ENCODE measurements around the gene RPP14.

RPP14 gene

GRCh38 chr3:58358808-58359207, 52.8 kb downstream of the RPP14 start:
- Histone ChIP-seq H3K9me2 (replicated peaks; ENCODE audit: insufficient read depth, low read length) (no peaks in the 10 kb centered on the region), H3K27me3 (replicated peaks; ENCODE audit: insufficient read depth, low read length) (no peaks in the 10 kb centered on the region), H4K20me1 (ENCODE audit: insufficient read depth, low read length) (no peaks in the 10 kb centered on the region), H3K79me2 (ENCODE audit: low read length) (no peaks in the 10 kb centered on the region), H3K9ac (ENCODE audit: low read length) (no peak overlapping the region), H3F3A (ENCODE audit: insufficient read depth, low read length) (no peaks in the 10 kb centered on the region), H3K9me3 (replicated peaks; ENCODE audit: insufficient read depth, low read length) (no peaks in the 10 kb centered on the region), H2AFZ (ENCODE audit: low read length) (no peak overlapping the region), H3K4me1 (ENCODE audit: low read length) (no peaks in the 10 kb centered on the region), H3K4me3 (ENCODE audit: low read length) (no peak overlapping the region), H3K36me3 (replicated peaks; ENCODE audit: insufficient read depth, low read length) (no peaks in the 10 kb centered on the region), H3K4me2 (ENCODE audit: low read depth, low read length) (no peak overlapping the region), H3K27ac (ENCODE audit: low read length) (no peak overlapping the region)
- TF ChIP-seq EZH2 (optimal IDR thresholded peaks at IDR 0.05; ENCODE audit: low read depth, low read length) (no peak), EZH2phosphoT487 (IDR thresholded peaks at IDR 0.05; ENCODE audit: low read length) (no peak)
- TF ChIP-seq, protein P1, sequence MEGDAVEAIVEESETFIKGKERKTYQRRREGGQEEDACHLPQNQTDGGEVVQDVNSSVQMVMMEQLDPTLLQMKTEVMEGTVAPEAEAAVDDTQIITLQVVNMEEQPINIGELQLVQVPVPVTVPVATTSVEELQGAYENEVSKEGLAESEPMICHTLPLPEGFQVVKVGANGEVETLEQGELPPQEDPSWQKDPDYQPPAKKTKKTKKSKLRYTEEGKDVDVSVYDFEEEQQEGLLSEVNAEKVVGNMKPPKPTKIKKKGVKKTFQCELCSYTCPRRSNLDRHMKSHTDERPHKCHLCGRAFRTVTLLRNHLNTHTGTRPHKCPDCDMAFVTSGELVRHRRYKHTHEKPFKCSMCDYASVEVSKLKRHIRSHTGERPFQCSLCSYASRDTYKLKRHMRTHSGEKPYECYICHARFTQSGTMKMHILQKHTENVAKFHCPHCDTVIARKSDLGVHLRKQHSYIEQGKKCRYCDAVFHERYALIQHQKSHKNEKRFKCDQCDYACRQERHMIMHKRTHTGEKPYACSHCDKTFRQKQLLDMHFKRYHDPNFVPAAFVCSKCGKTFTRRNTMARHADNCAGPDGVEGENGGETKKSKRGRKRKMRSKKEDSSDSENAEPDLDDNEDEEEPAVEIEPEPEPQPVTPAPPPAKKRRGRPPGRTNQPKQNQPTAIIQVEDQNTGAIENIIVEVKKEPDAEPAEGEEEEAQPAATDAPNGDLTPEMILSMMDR (IDR thresholded peaks at IDR 0.05; ENCODE audit: low read length), result no peak
- no peak for DNase-seq

DNA sequence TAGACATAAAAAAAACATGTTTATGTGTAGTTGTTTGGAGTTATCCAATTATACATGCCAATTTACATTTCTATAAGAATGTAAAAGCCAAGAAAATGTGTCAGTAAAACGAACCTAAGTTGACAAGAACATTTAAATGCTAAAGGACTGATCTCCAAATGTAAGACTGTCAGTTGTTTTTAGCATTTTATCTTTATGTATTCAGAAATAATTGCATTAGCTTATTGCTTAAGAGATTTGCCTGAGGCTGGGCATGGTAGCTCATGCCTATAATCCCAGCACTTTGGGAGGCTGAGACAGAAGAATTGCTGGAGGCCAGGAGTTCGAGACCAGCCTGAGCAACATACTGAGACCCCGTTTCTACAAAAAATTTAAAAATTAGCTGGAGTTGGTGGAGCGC, 53.6 kb downstream of the RPP14 start:
- Histone ChIP-seq H2AFZ (ENCODE audit: low read length) (no peak overlapping the region), H3K36me3 (replicated peaks; ENCODE audit: insufficient read depth, low read length) (no peaks in the 10 kb centered on the region), H3F3A (ENCODE audit: insufficient read depth, low read length) (no peaks in the 10 kb centered on the region), H3K27ac (ENCODE audit: low read length) (no peak overlapping the region), H4K20me1 (ENCODE audit: insufficient read depth, low read length) (no peaks in the 10 kb centered on the region), H3K4me3 (ENCODE audit: low read length) (no peak overlapping the region), H3K9ac (ENCODE audit: low read length) (no peak overlapping the region), H3K9me3 (replicated peaks; ENCODE audit: insufficient read depth, low read length) (no peaks in the 10 kb centered on the region), H3K4me2 (ENCODE audit: low read depth, low read length) (no peak overlapping the region), H3K27me3 (replicated peaks; ENCODE audit: insufficient read depth, low read length) (no peaks in the 10 kb centered on the region), H3K9me2 (replicated peaks; ENCODE audit: insufficient read depth, low read length) (no peaks in the 10 kb centered on the region), H3K4me1 (ENCODE audit: low read length) (no peaks in the 10 kb centered on the region), H3K79me2 (ENCODE audit: low read length) (no peaks in the 10 kb centered on the region)
- DNase-seq, result no peak
- TF ChIP-seq EZH2phosphoT487 (IDR thresholded peaks at IDR 0.05; ENCODE audit: low read length), result no peak
- TF ChIP-seq, protein P1 (IDR thresholded peaks at IDR 0.05; ENCODE audit: low read length), result no peak
- no peak for TF ChIP-seq EZH2 (optimal IDR thresholded peaks at IDR 0.05; ENCODE audit: low read depth, low read length)

DNA sequence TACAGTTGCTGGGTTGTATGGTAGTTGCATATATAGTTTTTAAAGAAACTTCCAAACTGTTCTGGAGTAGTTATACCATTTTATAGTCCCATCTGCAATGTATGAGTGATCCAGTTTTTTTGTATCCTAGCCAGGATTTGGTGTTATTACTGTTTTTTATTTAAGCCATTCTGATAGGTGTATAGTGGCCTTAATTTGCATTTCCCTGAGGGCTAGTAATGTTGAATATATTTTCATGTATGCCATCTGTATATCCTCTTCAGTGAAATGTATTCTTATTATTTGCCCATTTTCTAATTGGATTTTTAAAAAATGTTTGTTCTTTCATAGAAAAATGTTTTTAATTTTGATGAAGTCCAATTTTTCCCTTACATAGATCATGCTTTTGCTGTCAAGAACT, 55.8 kb downstream of the RPP14 start:
- no peak overlapping the region for H2AFZ ChIP-seq (ENCODE audit: low read length)
- no peak overlapping the region for H3K27ac ChIP-seq (ENCODE audit: low read length)
- no peak overlapping the region for H3K4me3 ChIP-seq (ENCODE audit: low read length)
- H3K4me2 ChIP-seq (ENCODE audit: low read depth, low read length), result no peak overlapping the region
- H3K4me1 ChIP-seq (ENCODE audit: low read length), result no peaks in the 10 kb centered on the region
- H3K9me3 ChIP-seq (replicated peaks; ENCODE audit: insufficient read depth, low read length), result no peaks in the 10 kb centered on the region
- no peaks in the 10 kb centered on the region for H3K79me2 ChIP-seq (ENCODE audit: low read length)
- DNase-seq, result no peak
- no peak overlapping the region for H3K9ac ChIP-seq (ENCODE audit: low read length)
- no peaks in the 10 kb centered on the region; the same call in 1 of the 2 replicates for H3K9me2 ChIP-seq (replicated peaks; ENCODE audit: insufficient read depth, low read length)
- TF ChIP-seq, protein P1 (IDR thresholded peaks at IDR 0.05; ENCODE audit: low read length), result no peak
- TF ChIP-seq EZH2phosphoT487 (IDR thresholded peaks at IDR 0.05; ENCODE audit: low read length) (no peak), EZH2 (optimal IDR thresholded peaks at IDR 0.05; ENCODE audit: low read depth, low read length) (no peak)
- no peaks in the 10 kb centered on the region for H3K36me3 ChIP-seq (replicated peaks; ENCODE audit: insufficient read depth, low read length)
- no peaks in the 10 kb centered on the region for H3K27me3 ChIP-seq (replicated peaks; ENCODE audit: insufficient read depth, low read length)
- H3F3A ChIP-seq (ENCODE audit: insufficient read depth, low read length), result no peaks in the 10 kb centered on the region
- H4K20me1 ChIP-seq (ENCODE audit: insufficient read depth, low read length), result no peaks in the 10 kb centered on the region
